Ishikawa (cell line): ENCODE data around the gene MYCL.

Experiments used
- CEBPB ChIP-seq: IDR thresholded peaks from 2 replicates; pipeline ENCODE4 v1.6.1; 2012
- CREB1 ChIP-seq: IDR thresholded peaks from 2 replicates; pipeline ENCODE4 v1.6.1; 2012; ENCODE audit warnings: low read depth
- EGR1 ChIP-seq: IDR thresholded peaks from 2 replicates; pipeline ENCODE4 v1.6.1; 2012
- EP300 ChIP-seq: IDR thresholded peaks from 2 replicates; pipeline ENCODE4 v1.6.1; 2012; ENCODE audit warnings: borderline replicate concordance
- FOXM1 ChIP-seq: IDR thresholded peaks from 2 replicates; pipeline ENCODE4 v1.6.1; 2012; ENCODE audit warnings: low read depth, borderline replicate concordance
- MAX ChIP-seq: IDR thresholded peaks from 2 replicates; pipeline ENCODE4 v1.6.1; 2012
- NFIC ChIP-seq: IDR thresholded peaks from 2 replicates; pipeline ENCODE4 v1.6.1; 2012
- RAD21 ChIP-seq: IDR thresholded peaks from 2 replicates; pipeline ENCODE4 v1.6.1; 2012; ENCODE audit warnings: low read depth
- REST ChIP-seq: IDR thresholded peaks from 2 replicates; pipeline ENCODE4 v1.6.1; 2012; ENCODE audit warnings: low read depth, mild to moderate bottlenecking
- TAF1 ChIP-seq: IDR thresholded peaks from 2 replicates; pipeline ENCODE4 v1.6.1; 2012; ENCODE audit warnings: low read depth, mild to moderate bottlenecking
- TCF12 ChIP-seq: IDR thresholded peaks from 2 replicates; pipeline ENCODE4 v1.6.1; 2012; ENCODE audit warnings: low read depth
- TEAD4 ChIP-seq: IDR thresholded peaks from 2 replicates; pipeline ENCODE4 v1.6.1; 2012
- USF1 ChIP-seq: IDR thresholded peaks from 2 replicates; pipeline ENCODE4 v1.6.1; 2012
- YY1 ChIP-seq: IDR thresholded peaks from 2 replicates; pipeline ENCODE4 v1.6.1; 2012; ENCODE audit warnings: low read depth
- ZBTB7A ChIP-seq: IDR thresholded peaks from 2 replicates; pipeline ENCODE4 v1.6.1; 2012; ENCODE audit warnings: low read depth

Gene MYCL

GRCh38 chr1:39938856-39939255, 37.1 kb upstream of the MYCL start:
- TF ChIP-seq REST (no peak), FOXM1 (no peak), ZBTB7A (no peak), CEBPB (no peak), USF1 (no peak), RAD21 (no peak), YY1 (no peak), TEAD4 (no peak), NFIC (no peak), EP300 (no peak), TAF1 (no peak), CREB1 (no peak), EGR1 (no peak), TCF12 (no peak), MAX (no peak)

GRCh38 chr1:39936724-39937491, 35.2 kb upstream of the MYCL start:
- TF ChIP-seq ZBTB7A (no peak), RAD21 (no peak), EGR1 (no peak), YY1 (no peak), TEAD4 (no peak), REST (no peak), USF1 (no peak), NFIC (no peak), MAX (no peak), TCF12 (no peak), CEBPB (no peak), TAF1 (no peak), CREB1 (no peak), EP300 (no peak), FOXM1 (no peak)

GRCh38 chr1:39933956-39934941, 32.5 kb upstream of the MYCL start:
- peak; percentile 29; the same call in 1 of the 2 replicates for TF ChIP-seq CEBPB
- TF ChIP-seq REST = no peak
- TF ChIP-seq MAX = no peak
- TF ChIP-seq EP300 = no peak
